ENCODE data around the gene ROBO2. TPM values are rescaled to one million over a fixed set of nuclear protein-coding genes. Genes with fewer than 3 reads are reported as not detected.

ROBO2 gene
- total and polyA plus RNA-seq, 2 experiments from 2014 or later = 1.5 to 7.8 TPM

DNA sequence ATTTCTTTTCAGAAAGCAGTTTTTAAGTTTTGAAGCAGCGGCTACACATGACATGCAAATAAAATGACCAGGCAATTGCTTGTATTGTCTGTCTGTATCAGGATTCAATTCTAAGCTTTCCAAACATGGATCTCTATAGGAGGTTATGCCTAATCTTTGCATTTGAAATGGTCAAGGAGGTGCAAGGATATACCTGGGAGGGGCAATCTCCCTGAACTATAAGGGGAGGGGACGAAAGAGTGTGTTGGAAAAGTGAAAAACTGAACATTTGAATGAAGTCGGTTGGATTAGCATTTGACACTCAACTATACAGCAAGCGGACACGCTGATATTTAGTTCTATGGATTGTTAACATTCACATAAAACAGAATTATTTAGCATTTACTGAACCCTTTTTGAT, 11.7 kb downstream of the ROBO2 start:
- peaks cover 28% of the 10 kb centered on the region for H3K4me1 Mint-ChIP-seq
- H3K27ac ChIP-seq (ENCODE audit: low read depth) = no peak overlapping the region
- no peak for ATAC-seq

More for the DNA sequence above, 11.7 kb downstream of the ROBO2 start:
- TF ChIP-seq, protein P1, sequence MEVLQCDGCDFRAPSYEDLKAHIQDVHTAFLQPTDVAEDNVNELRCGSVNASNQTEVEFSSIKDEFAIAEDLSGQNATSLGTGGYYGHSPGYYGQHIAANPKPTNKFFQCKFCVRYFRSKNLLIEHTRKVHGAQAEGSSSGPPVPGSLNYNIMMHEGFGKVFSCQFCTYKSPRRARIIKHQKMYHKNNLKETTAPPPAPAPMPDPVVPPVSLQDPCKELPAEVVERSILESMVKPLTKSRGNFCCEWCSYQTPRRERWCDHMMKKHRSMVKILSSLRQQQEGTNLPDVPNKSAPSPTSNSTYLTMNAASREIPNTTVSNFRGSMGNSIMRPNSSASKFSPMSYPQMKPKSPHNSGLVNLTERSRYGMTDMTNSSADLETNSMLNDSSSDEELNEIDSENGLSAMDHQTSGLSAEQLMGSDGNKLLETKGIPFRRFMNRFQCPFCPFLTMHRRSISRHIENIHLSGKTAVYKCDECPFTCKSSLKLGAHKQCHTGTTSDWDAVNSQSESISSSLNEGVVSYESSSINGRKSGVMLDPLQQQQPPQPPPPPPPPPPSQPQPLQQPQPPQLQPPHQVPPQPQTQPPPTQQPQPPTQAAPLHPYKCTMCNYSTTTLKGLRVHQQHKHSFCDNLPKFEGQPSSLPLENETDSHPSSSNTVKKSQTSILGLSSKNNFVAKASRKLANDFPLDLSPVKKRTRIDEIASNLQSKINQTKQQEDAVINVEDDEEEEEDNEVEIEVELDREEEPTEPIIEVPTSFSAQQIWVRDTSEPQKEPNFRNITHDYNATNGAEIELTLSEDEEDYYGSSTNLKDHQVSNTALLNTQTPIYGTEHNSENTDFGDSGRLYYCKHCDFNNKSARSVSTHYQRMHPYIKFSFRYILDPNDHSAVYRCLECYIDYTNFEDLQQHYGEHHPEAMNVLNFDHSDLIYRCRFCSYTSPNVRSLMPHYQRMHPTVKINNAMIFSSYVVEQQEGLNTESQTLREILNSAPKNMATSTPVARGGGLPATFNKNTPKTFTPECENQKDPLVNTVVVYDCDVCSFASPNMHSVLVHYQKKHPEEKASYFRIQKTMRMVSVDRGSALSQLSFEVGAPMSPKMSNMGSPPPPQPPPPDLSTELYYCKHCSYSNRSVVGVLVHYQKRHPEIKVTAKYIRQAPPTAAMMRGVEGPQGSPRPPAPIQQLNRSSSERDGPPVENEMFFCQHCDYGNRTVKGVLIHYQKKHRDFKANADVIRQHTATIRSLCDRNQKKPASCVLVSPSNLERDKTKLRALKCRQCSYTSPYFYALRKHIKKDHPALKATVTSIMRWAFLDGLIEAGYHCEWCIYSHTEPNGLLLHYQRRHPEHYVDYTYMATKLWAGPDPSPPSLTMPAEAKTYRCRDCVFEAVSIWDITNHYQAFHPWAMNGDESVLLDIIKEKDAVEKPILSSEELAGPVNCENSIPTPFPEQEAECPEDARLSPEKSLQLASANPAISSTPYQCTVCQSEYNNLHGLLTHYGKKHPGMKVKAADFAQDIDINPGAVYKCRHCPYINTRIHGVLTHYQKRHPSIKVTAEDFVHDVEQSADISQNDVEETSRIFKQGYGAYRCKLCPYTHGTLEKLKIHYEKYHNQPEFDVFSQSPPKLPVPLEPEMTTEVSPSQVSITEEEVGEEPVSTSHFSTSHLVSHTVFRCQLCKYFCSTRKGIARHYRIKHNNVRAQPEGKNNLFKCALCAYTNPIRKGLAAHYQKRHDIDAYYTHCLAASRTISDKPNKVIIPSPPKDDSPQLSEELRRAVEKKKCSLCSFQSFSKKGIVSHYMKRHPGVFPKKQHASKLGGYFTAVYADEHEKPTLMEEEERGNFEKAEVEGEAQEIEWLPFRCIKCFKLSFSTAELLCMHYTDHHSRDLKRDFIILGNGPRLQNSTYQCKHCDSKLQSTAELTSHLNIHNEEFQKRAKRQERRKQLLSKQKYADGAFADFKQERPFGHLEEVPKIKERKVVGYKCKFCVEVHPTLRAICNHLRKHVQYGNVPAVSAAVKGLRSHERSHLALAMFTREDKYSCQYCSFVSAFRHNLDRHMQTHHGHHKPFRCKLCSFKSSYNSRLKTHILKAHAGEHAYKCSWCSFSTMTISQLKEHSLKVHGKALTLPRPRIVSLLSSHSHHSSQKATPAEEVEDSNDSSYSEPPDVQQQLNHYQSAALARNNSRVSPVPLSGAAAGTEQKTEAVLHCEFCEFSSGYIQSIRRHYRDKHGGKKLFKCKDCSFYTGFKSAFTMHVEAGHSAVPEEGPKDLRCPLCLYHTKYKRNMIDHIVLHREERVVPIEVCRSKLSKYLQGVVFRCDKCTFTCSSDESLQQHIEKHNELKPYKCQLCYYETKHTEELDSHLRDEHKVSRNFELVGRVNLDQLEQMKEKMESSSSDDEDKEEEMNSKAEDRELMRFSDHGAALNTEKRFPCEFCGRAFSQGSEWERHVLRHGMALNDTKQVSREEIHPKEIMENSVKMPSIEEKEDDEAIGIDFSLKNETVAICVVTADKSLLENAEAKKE (CRISPR knock-in tag; IDR thresholded peaks at IDR 0.05) = no peak
- TF ChIP-seq JUNB (IDR thresholded peaks at IDR 0.05; ENCODE audit: unreplicated experiment) = no peak
- TF ChIP-seq CREB1 (CRISPR knock-in tag; IDR thresholded peaks at IDR 0.05; ENCODE audit: low read depth) = no peak
- no peak for TF ChIP-seq ZNF331 (CRISPR knock-in tag; IDR thresholded peaks at IDR 0.05; ENCODE audit: low read depth)
- TF ChIP-seq, protein P2, sequence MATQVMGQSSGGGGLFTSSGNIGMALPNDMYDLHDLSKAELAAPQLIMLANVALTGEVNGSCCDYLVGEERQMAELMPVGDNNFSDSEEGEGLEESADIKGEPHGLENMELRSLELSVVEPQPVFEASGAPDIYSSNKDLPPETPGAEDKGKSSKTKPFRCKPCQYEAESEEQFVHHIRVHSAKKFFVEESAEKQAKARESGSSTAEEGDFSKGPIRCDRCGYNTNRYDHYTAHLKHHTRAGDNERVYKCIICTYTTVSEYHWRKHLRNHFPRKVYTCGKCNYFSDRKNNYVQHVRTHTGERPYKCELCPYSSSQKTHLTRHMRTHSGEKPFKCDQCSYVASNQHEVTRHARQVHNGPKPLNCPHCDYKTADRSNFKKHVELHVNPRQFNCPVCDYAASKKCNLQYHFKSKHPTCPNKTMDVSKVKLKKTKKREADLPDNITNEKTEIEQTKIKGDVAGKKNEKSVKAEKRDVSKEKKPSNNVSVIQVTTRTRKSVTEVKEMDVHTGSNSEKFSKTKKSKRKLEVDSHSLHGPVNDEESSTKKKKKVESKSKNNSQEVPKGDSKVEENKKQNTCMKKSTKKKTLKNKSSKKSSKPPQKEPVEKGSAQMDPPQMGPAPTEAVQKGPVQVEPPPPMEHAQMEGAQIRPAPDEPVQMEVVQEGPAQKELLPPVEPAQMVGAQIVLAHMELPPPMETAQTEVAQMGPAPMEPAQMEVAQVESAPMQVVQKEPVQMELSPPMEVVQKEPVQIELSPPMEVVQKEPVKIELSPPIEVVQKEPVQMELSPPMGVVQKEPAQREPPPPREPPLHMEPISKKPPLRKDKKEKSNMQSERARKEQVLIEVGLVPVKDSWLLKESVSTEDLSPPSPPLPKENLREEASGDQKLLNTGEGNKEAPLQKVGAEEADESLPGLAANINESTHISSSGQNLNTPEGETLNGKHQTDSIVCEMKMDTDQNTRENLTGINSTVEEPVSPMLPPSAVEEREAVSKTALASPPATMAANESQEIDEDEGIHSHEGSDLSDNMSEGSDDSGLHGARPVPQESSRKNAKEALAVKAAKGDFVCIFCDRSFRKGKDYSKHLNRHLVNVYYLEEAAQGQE (IDR thresholded peaks at IDR 0.05; ENCODE audit: unreplicated experiment) = no peak
- TF ChIP-seq, protein P3, sequence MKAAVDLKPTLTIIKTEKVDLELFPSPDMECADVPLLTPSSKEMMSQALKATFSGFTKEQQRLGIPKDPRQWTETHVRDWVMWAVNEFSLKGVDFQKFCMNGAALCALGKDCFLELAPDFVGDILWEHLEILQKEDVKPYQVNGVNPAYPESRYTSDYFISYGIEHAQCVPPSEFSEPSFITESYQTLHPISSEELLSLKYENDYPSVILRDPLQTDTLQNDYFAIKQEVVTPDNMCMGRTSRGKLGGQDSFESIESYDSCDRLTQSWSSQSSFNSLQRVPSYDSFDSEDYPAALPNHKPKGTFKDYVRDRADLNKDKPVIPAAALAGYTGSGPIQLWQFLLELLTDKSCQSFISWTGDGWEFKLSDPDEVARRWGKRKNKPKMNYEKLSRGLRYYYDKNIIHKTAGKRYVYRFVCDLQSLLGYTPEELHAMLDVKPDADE (IDR thresholded peaks at IDR 0.05) = no peak
- H3K36me3 ChIP-seq (ENCODE audit: insufficient read depth) = no peaks in the 10 kb centered on the region
- no peaks in the 10 kb centered on the region for H3K79me2 ChIP-seq (replicated peaks; ENCODE audit: insufficient read depth)
- H3K9me2 ChIP-seq (ENCODE audit: insufficient read depth) = no peaks in the 10 kb centered on the region
- Mint-ChIP-seq H3K36me3 (ENCODE audit: low read depth) (no peaks in the 10 kb centered on the region), H3K27ac (no peak overlapping the region; the same call in 1 of the 2 replicates), H3K4me3 (no peak overlapping the region), H3K9me3 (no peaks in the 10 kb centered on the region), H3K27me3 (ENCODE audit: insufficient read depth, low read depth, poor library complexity) (no peaks in the 10 kb centered on the region)
- no peaks in the 10 kb centered on the region for H4K20me1 ChIP-seq (replicated peaks; ENCODE audit: insufficient read depth)
- DNase-seq (ENCODE audit: low spot score) = no peak
- H3K4me2 ChIP-seq = 0 out of 2 replicates have a peak overlapping the region, but pooled peaks have one; percentile 24
- peaks cover 25% of the 10 kb centered on the region for H3K4me1 ChIP-seq (ENCODE audit: insufficient read depth)
- no peaks in the 10 kb centered on the region for H3F3A ChIP-seq (replicated peaks; ENCODE audit: low read depth)
- H3K27me3 ChIP-seq (ENCODE audit: insufficient read depth) = no peaks in the 10 kb centered on the region
- no peak overlapping the region for H3K4me3 ChIP-seq
- H2AFZ ChIP-seq = no peak overlapping the region
